HG02678 (cell line): ENCODE measurements around the gene DEPDC5.

Experiments
- ATAC-seq: cut with Tn5 transposase; IDR thresholded peaks from one replicate; pipeline ENCODE4 v1.9.1; 2021; ENCODE audit warnings: mild to moderate bottlenecking, moderate library complexity; ENCODE audit not compliant: unreplicated experiment

DEPDC5 gene

DNA sequence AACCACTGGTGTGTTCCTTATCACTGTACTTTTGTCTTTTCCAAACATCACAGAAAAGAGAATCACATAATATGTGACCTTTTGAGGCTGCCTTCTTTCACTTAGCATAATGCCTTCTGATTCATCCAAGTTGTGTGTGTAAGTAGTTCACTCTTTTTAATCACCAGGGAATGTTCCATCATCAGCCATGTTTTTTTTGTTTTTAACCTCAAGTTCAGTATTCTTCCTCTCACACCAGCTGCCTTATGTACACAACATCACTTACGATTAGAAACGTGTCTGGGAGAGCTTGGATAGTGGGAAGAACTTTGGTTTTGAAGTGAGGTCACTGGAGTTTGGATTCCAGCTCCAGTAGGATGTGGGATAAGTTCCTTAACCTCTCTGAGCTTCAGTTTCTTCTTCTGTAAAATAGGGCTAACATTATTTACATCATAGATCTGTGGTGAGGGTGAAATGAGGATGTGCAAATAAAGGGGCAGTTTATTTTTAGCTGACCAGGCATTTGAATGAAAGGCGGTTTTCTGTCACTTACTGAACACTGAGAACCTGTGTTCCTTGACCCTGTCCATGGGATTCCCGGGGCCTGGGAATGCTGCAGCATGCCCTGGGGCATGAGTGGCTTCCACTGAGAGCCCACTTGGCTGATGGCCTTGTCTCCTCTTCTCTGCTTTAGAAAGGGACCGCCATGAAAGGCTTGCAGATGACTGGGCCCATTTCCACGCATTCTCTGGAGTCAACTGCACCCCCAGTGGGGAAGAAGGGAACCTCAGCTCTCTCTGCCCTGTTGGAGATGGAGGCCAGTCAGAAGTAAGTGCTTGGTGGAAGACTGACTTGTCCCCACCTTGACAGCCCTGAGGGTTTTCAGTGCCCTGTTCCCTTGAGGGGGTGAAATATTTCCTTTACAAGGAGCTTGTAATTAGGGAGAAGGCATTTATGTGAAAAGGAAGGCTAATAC is 92.6 kb downstream of the DEPDC5 start:
- no peak for ATAC-seq

DNA sequence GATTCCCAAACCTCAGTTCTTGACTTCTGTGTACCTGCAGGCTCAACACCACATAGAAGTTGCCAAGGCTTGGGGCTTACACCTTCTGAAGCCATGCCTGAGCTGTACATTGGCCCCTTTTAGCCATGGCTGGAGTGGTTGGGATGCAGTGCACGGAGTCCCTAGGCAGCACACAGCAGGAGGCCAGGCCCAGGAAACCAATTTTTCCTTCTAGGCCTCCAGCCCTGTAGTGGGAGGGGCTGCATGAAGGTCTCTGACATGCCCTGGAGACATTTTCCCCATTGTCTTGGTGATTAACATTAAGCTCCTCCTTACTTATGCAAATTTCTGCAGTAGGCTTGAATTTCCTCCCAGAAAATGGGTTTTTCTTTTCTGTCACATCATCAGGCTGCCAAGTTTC is 94.6 kb downstream of the DEPDC5 start:
- no peak for ATAC-seq

DNA sequence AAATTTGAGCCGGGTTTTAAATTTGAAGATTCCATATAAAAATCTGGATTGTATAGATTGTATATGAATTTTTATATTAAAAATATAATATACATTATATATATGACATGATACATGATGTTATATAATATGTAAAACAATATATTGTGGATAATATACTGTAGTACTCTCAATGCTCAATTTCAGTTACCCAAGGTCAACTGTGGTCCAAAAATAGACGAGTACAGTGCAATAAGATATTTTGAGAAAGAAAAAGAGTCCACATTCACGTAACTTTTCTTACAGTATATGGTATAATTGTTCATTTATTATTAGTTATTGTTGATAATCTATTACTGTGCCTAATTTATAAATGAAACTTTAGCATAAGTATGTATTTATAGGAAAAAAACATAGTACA is 96.3 kb downstream of the DEPDC5 start:
- no peak for ATAC-seq

- ATAC-seq = no peak
These were observed 99.0 kb downstream of the DEPDC5 start for GRCh38 chr22:31852691-31853421.

- no peak for ATAC-seq
These were observed 100.1 kb downstream of the DEPDC5 start for GRCh38 chr22:31853736-31854495.

DNA sequence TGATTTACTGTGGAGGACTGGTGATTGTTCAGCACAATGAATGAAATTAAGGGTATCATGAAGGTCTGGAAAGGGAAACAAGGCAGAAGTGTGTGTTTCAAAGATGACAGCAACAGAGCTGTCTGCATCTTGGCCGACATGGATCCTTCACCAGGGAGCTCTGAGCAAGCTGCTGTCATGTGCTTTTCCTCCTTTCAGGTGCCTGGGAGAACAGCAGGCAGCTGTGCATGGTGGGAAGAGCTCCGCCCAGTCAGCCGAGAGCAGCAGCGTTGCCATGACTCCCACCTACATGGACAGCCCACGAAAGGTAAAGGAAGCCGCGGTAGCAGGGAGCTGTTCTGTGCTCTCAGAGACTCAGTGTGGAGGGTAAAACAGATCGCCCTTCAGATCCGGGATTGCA is 103.4 kb downstream of the DEPDC5 start:
- no peak for ATAC-seq

- no peak for ATAC-seq
These were observed 107.5 kb downstream of the DEPDC5 start for GRCh38 chr22:31861226-31861840.

GRCh38 chr22:31866918-31867317 is 113.1 kb downstream of the DEPDC5 start:
- ATAC-seq = no peak

GRCh38 chr22:31867386-31868153 is 113.8 kb downstream of the DEPDC5 start:
- no peak for ATAC-seq

DNA sequence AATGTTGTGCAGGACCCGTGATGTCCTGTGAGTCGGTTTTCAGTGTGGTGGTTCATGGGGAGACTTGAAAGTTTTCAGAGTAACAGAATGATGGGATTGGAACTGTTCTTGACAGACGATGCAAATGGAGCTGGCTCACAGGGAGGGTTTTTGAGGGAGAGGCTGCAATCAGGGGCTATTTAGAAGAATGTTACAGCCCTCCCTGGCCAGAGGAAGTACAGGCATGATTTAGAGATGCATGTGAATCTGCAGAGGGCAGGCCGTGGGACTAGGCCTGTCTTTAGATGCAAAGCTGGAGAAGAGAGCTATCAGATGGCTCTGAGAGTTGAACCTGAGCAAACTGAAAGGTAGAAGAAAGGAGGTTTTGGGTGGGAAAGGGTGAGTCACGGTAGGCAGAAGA is 115.9 kb downstream of the DEPDC5 start:
- ATAC-seq = no peak

- ATAC-seq = no peak
These were observed 117.1 kb downstream of the DEPDC5 start for GRCh38 chr22:31870890-31871289.

GRCh38 chr22:31871480-31871879 is 117.7 kb downstream of the DEPDC5 start:
- no peak for ATAC-seq

- no peak for ATAC-seq
These were observed 118.4 kb downstream of the DEPDC5 start for GRCh38 chr22:31872209-31872608.

DNA sequence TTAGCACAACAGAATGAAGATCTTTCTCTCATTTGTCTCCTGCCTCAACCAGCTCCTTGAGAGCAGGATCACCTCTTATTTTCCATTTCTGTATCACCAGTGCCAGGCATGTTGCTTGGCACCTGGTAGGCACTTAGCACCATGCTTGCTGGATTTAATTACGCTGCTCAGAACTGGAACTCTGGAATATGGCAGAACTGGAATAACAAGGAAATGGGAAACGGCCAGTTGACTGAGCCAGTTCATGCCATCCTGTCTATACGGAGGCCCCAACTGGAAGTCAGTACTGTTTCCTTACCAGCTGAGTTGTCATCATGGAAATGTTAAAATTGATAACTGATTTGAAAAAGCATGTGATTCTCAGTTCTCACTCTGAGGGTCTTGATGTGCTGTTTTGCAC is 121.0 kb downstream of the DEPDC5 start:
- no peak for ATAC-seq

DNA sequence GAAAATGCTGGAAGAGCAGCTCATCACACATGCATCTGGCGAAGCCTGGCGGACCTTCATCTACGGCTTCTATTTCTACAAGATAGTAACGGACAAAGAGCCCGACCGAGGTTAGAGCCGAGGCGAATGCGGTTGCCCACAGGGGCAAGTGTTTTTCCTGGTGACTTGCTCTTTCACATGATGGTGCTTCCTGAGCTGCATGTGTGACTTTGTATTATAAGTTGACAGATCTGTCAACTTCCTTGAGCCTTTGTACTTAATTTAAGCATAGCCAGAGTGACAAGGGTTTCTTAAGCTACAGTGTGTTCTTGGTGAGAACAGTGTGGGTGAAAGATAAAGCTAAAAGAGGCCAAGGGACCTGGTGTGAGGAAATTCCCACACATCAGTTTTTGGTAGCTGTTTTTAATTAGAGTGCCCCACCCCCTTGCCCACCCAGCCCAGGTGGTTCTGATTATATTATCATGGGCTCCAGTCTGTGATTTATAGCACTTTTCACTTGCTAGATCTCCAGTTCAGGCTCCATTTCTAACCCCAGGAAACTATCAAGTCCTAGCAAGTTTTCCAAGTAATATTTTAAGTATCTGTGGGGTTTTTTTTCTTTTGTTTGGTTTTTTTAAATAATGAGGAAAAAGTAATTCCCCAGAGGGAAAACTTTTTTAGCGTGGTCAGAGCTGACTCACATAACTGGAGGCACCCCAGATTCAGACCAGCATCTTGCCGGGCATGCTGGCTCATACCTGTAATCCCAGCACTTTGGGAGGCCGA is 122.5 kb downstream of the DEPDC5 start:
- ATAC-seq = no peak

GRCh38 chr22:31879585-31879984 is 125.8 kb downstream of the DEPDC5 start:
- ATAC-seq = no peak

- ATAC-seq = no peak
These were observed 127.4 kb downstream of the DEPDC5 start for GRCh38 chr22:31881200-31881599.

- ATAC-seq = no peak
These were observed 128.0 kb downstream of the DEPDC5 start for GRCh38 chr22:31881865-31882264.

GRCh38 chr22:31882971-31883370 is 129.2 kb downstream of the DEPDC5 start:
- ATAC-seq = no peak
